NB4 (cell line): ENCODE data around the gene IQCH.

Experiments used
- CTCF ChIP-seq: IDR thresholded peaks from one replicate; pipeline ENCODE4 v1.5.1; 2012; ENCODE audit warnings: low read depth, low read length
- POLR2A ChIP-seq: IDR thresholded peaks from 2 replicates; pipeline ENCODE4 v1.6.1; 2011; ENCODE audit warnings: mild to moderate bottlenecking; ENCODE audit not compliant: insufficient read length; ENCODE audit errors: extremely low read depth

GRCh38 chr15:67504056-67504455 is 249.5 kb downstream of the IQCH start:
- TF ChIP-seq CTCF (no peak), POLR2A (no peak)
